Stimulated activated CD8-positive, alpha-beta memory T cell treated with anti-CD3 and anti-CD28 coated beads, Interleukin-4, amount 100 ng/mL, for 48 hours (primary cell): ENCODE measurements around the gene SLC22A3.
"Not testable (repeated sequence)": the region's sequence is repeated elsewhere in the genome, so short reads cannot be mapped to it uniquely, and the experiment has no call there.

ENCODE experiments used
- DNase-seq: peaks from one replicate; pipeline ENCODE4 v3.0.0-alpha.2; 2020

The SLC22A3 gene, protein sequence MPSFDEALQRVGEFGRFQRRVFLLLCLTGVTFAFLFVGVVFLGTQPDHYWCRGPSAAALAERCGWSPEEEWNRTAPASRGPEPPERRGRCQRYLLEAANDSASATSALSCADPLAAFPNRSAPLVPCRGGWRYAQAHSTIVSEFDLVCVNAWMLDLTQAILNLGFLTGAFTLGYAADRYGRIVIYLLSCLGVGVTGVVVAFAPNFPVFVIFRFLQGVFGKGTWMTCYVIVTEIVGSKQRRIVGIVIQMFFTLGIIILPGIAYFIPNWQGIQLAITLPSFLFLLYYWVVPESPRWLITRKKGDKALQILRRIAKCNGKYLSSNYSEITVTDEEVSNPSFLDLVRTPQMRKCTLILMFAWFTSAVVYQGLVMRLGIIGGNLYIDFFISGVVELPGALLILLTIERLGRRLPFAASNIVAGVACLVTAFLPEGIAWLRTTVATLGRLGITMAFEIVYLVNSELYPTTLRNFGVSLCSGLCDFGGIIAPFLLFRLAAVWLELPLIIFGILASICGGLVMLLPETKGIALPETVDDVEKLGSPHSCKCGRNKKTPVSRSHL

DNA sequence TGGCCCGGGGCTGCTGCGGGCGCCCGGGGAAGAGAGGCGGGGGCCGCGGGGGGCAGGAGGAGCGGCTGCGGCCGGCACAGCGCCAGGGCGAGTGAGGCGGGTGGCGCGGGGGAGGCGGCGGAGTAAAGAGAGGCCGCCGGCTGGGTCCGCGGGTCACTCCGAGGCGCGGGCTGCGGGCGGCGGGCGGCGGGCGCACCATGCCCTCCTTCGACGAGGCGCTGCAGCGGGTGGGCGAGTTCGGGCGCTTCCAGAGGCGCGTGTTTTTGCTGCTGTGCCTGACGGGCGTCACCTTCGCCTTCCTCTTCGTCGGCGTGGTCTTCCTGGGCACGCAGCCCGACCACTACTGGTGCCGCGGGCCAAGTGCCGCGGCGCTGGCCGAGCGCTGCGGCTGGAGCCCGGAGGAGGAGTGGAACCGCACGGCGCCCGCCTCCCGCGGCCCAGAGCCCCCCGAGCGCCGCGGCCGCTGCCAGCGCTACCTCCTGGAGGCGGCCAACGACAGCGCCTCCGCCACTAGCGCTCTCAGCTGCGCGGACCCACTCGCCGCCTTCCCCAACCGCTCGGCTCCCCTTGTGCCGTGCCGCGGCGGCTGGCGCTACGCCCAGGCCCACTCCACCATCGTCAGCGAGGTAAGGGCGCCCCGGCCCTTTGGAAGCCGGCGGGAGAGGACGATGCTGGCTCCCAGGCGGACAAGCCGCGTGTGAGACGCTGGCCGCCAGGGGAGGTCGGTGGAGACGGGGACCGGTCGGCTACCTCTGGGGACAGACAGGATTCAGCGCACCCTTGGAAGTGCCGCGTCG, at the start of gene SLC22A3:
TSS of gene SLC22A3 (plus strand) at position 156 of the 797 bp plus-strand sequence. CDS start at position 198, 42 bp downstream.
- no peak for DNase-seq

DNA sequence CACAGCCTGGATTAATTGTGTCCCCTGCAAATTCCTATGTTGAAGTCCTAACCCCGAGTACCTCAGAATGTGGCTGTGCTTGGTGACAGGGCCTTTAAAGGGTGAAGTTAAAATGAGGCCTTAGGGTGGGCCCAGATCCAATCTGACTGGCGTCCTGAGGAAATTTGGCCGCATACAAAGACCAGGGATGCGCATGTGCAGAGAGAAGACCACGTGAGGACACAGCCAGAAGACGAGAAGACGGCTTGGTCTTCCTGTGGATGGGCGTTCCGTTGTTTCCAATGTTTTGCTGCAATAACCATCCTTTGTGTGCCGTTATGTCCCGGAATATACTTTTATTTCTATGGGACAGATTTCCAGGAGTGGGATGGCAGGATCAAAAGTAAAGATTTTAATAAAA, 48.6 kb upstream of the SLC22A3 start:
- no peak for DNase-seq

DNA sequence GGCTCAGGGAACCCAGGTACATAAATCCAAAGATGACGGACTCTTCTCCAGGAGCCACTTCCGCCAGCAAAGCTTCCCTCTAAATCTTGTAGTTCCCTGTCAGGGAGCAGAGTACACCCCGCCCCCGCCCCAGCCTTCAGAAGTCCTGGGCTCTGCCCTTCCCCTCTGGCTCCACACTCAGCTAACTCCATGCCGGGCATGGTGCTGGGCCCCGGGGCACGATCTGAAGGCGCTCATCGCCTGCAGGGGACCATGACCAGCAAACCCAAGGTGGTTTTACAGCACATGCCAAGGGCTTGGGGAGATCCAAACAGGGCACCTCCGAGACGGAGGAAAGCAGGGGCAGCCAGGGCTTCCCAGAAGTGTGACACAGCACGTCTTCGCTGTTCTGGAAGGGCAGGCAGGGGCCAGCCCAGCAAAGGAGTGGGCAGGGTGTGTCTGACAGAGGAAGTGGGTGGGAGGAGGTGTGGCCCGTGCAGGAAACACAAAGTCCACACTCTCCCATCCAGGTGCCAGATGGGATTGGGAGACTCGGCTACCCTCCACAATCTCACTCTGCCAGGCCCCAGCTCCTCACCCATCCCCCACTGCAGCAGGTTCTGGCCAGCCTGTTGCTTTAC, 48.0 kb upstream of the SLC22A3 start:
- no peak for DNase-seq

DNA sequence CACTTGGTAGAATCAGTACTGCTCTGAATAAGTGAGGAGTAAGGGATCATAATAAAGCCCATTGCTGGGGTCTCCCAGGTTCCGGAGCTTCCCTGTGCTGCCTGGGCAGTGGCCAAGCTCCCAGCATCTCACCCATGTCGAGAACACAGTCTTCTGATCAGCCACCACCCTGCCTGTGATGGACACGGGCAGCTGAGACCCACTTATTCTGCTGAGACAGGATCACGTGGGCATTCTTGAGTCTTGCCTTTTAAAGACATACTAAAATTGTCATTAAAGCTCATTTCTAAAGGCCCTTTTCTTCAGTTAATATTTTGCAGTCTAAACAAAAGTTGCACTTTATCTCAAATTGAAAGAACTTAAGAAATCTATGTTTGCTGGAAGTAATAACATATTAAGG, 46.8 kb upstream of the SLC22A3 start:
- no peak for DNase-seq

DNA sequence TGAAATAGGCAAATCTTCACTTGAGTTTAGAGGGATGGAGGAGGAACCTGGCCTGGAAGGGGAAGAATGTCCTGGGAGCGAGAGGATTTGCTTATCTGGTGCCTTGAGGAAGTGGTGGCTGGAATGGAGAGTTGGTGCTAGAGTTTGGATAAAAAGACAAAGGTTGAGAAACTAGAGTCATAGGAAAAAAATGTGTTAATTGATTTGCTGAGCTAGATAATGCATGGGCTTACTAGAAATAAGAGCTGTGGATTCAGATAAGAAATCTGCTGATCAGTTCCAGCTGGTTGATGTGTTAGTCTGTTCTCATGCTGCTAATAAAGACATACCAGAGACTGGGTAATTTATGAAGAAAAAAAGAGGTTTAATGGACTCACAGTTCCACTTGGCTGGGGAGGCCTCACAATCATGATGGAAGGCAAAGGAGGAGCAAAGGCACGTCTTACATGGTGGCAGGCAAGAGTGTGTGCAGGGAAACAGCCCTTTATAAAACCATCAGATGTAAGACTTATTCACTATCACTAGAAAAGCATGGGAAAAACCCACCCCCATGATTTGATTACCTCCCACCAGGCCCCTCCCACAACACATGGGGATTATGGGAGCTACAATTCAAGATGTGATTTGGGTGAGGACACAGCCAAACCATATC, 45.6 kb upstream of the SLC22A3 start:
- DNase-seq = not testable (repeated sequence)

DNA sequence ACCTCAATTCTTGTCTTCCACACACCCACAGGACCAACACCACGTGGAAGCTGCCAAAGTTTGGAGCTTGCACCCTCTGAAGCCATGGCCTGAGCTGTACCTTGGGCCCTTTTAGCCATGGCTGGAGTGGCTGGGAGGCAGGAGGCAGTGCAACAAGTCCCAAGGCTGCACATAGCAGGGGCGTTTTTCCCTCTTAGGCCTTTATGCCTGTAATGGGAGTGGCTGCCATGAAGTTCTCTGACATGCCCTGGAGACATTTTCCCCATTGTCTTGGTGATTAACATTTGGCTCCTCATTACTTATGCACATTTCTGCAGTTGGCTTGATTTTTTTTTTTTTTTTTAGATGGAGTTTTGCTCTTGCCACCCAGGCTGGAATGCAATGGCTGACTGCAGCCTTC, 44.4 kb upstream of the SLC22A3 start:
- DNase-seq = no peak

DNA sequence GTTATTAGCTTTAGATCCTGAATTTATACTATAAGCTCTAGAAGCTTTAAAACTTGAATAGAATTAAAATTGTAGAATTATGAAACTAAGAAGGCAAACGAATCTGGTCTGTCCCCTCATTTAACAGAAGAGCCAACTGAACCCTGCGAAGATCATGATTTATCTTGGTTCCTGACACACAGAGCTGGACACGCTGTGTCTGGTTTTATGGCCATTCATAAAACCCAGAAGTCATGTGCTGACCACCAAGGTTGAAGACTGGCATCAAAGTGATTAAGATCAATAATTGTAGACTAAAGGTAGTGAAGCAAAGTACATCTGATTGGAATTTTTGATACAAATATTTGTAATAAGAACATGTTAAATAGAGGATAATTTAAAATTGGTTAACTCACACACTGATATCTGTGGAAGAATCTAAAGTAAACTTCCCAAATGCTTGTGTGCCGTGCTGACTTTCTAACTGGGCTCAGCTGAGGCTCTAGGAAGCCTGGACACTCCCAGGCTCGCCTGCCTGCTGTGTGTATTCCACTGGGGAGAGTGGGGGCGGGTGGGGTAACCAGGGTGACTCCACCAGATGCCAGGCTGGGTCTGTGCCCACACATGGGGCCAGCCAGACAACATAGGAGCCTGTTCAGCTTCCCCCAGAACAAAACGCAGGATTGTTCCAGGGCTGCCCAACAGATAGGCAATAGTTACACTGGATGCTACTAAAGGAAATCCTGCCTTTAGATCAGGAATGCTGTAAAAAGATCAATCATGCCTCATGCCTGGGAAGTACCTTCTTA, 42.1 kb upstream of the SLC22A3 start:
- no peak for DNase-seq

DNA sequence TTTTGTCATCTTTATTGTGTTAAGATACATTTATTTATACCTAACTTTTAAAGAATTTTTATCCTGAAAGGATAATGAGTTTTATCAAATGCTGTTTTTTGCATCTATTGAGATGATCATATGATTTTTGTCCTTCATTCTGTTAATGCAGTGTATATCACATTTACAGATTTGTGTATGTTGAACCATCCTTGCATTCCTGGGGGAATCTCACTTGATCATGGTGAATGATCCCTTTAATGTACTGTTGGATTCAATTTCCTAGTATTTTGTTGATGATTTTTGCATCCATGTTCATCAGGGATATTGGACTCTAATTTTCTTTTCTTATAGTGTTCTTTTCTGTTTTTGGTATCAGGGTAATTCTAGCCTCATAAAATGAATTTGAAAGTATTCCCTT, 38.5 kb upstream of the SLC22A3 start:
- DNase-seq = no peak

DNA sequence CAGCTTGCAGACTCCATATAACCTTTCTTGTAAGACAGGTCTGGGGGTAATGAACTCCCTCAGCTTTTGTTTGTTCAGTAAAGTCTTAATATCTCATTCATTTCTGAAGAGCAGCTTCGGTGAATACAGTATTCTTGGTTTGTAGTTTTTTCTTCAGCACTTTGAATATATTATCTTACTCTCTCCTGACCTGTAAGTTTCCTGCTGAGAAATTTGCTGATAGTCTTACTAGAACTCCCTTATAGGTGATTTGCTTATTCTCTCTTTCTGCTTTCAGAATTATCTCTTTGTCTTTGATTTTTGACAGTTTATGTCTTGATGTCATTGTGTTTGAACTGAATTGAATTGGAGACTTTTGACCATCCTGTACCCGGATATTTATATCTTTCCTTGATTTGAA, 35.3 kb upstream of the SLC22A3 start:
- no peak for DNase-seq

DNA sequence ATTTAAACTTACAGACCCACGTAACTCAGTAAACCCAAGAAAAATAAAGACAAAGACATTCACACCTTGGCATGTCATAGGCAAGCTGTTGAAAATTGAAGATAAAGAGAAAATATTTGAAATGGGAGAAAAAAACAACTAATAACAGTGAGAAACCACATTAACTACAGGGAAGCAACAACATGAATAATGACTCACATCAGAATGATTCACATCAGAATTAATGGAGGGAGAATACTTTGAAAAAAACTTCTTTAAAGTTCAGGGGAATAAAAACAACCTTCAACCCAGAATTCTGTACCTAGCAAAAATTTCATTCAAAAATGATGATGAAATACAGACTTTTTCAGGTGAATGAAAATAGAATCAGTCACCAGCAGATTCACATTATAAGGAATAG, 32.9 kb upstream of the SLC22A3 start:
- no peak for DNase-seq

DNA sequence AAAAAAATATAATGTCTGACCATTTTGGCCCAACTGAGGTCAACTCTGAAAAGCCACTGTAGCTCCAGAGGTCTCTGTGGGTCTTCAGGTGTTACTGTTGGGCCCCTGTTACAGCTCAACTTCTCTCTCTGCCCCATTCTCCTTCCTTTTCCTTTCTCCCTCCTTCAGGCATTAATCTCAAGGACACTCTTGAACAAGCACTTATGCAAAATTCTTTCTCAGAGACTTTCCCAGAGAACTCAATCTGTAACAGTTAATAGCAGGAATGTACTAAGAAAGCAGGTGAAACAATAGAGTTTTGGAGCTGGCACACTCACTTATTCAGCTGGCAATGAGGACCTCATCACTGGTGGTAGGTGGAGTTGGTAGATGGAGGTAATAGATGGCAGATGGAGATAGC, 31.9 kb upstream of the SLC22A3 start:
- DNase-seq = no peak

DNA sequence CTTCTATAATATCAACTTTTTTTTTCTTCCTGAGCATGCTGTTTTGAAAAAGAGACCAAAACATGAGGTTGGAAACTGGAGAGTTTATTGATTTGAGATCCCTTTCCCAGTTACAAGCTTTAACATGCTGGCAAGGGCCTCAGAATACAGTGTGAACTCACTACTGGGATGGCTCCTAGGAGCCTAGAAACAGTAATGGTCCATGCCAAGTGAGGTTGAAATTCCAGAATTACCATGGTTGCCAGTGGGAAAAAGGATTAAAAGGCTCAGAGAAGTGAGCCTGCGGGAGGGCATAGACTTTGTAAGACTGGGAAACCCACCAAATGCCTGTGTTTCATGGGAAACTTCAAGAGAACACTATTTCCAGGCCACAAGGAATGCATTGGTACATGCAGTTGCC, 28.9 kb upstream of the SLC22A3 start:
- DNase-seq = no peak

DNA sequence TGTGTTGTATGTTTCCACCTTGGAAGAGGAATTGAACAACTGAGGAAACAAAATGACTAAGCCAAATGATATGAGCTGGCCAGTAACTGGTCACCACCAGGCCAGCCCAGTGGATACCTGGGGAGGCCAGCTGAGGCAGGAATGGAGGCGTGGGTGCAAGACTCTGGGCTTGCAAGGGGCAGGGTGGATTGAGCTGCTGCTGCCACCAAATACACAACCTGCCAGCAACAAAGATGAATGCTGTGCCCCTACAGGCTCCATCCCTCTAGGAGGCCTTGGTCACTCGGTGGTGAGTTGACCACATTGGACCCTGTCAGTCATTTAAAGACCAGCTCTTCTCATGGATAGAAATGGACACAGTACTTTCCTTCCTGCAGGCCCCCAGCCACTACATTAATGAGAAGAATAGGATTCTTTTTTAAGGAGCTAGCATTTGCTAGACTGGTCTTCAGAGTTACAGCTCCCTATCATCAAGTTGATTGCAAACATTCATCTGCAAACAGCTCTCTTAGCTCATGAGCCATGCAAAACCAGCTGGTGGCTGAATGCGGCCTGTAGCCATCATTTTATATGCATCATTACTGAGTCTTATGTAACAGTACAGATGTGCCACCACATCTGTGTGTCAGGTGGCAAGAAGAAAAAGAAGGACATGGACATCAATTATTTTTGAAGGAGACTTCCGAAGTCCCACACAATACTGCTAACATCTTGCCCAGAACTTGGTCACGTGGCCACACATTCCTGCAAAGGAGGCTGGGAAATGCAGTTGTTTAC, 26.3 kb upstream of the SLC22A3 start:
- no peak for DNase-seq

DNA sequence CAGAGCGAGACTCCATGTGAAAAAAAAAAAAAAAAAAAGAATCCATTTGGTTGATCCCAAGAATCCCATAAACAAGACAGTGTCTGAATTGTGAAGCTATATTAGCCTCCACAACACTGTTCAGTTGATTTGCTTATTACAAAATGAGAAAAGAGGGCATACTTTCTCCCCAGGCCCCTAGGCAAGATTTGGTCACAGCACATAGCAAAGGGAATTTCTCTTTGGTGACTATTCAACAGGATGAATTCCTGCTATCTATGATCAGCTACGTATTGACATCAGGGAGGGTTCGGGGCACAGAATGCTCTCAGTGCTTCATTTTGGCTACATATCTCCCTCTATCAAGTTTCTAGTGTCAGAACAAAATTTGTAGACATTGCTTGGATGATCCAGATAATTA, 20.2 kb upstream of the SLC22A3 start:
- no peak for DNase-seq

DNA sequence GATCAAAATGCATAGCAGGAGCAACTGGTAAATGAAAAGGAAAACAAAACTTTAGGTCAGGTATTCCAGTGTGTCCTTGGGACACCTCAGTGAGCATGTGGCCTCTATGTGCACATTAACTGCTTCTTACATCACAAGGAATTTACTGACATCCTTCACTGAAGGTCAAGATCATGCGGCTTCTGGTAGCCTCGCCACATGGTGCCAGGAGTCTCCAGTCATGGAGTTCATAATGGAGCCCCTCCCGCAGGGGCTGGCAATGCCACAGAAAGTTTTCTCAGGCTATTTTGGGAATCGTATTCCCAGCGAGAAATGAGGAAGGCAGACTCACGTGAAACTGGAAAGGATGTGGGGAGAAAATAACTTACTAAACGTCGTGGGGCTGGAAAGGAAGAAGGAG, 19.7 kb upstream of the SLC22A3 start:
- DNase-seq = no peak

DNA sequence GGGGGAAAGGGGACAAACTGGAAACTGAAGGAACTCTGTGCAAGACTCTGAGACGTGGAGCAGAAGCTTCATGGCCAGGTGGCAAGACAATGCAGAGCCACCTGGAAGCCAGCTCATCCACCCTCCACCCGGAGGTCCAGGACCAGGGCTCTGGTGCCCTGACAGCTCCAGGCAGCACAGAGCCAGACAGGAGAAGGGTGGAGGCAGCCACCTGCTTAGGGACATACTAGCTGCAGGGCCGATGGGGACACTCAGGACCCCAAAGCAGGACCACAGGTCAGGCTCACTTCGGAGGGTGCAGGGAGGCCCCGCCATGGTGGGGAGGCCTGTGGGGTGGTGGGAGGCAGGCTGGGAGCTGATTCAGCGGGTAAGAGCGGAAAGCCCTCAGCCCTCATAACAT, 19.0 kb upstream of the SLC22A3 start:
- DNase-seq = no peak

DNA sequence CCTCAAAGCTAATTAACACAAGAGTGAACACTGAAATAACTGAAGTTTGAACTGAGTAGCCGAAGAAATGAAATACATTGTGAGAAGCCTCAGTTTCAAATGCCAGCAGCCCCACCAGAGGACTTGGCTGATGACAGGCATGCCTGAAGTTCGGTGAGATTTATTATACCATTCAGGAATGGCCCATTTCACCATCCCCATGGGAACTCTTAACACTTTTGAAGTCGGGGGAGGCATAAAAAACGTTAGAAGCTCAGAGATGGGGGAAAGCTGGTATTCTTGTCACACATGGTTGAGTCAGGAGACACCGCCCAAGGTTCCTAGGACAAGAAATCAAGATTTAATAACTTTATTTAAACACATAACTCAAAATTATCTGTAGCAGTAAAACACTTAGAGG, 17.6 kb upstream of the SLC22A3 start:
- DNase-seq = no peak

DNA sequence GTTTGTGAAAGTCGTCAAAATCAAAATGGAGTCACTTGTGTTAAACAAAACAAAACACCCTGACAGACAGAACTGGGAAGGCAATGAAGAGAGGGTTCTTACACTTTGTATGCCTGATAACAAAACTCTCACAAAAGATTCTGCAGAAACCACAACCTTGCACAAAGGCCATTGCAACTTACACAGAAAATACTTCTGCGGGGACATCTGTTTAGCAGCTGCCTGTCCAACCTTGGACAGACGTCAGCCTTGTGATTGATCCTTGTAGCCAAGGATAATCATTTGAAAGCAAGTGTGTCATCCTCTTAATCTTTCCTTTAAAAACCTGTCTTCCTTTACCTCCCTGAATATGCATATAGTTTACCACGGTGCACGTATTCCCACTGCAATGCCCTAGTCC, 17.0 kb upstream of the SLC22A3 start:
- DNase-seq = no peak

DNA sequence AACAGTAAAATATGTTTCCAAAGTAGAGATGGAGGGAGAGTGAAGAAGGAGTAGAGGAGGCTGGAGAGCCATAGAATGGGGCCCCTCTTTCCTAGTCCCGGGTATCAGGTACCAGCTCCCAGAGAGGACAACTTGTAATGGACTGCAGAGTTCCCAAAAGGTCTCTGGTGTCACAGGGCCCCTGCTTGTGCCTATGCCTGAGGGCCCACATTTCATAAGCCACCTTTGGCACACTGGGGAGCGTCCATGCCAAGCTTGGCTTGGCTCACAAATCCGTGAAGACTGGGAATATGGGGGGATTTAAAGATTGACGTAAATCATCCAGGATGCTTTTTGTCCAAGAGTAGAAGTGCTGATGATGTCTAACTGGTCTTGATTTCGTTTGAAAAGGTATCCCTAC, 16.4 kb upstream of the SLC22A3 start:
- no peak for DNase-seq

DNA sequence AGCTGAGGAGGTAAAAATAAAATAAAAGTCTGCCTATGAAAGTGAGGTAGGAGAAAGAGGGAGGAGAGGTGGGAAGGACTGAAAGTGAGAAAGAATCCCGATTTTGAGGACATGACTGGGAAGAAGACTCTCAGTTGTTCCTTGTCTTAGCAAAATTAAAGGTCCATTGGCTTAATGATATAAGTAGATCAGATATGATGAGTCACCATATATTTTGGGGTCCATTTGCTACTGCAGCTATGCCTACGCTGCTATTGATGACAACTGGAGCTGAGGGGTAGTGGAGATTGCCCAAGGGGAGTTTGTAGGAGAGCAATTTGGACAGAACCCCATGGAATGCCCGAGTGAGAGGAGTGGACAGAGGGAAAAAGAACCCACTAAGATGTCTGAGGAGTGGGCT, 15.1 kb upstream of the SLC22A3 start:
- DNase-seq = no peak

DNA sequence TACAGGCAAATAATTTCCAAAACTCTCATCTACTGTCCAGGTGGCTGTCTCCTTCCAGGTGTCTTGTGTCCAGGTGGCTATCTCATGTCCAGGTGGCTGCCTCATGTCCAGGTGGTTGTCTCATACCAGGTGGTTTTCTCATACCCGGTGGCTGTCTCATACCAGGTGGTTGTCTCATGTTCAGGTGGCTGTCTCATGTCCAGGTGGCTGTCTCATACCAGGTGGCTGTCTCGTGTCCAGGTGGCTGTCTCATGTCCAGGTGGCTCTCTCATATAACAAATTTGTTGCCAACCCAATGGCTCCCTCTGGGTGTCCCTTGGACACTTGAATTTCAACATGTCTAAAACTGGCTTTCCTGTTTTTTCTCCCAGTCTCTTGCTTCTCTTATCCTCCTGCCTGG, 14.3 kb upstream of the SLC22A3 start:
- DNase-seq = no peak
